HL-60 (cell line): ENCODE measurements around the gene APMAP.

Experiments
- GABPA ChIP-seq: IDR thresholded peaks from 2 replicates; pipeline ENCODE4 v1.6.1; 2012; ENCODE audit warnings: low read depth
- POLR2AphosphoS5 ChIP-seq: IDR thresholded peaks from 2 replicates; pipeline ENCODE4 v1.6.1; 2012; ENCODE audit warnings: low read depth
- SPI1 ChIP-seq: IDR thresholded peaks from 2 replicates; pipeline ENCODE4 v1.6.1; 2012; ENCODE audit warnings: low read depth, mild to moderate bottlenecking, borderline replicate concordance
- TF ChIP-seq, protein P1 (sequence below): IDR thresholded peaks from one replicate; pipeline ENCODE4 v1.5.1; 2011; ENCODE audit warnings: low read length, control low read depth, inconsistent platforms; ENCODE audit not compliant: insufficient read depth
- TF ChIP-seq, protein P2 (sequence below): IDR thresholded peaks from 2 replicates; pipeline ENCODE4 v1.6.1; 2012; ENCODE audit warnings: low read depth; ENCODE audit not compliant: insufficient replicate concordance

DNA sequence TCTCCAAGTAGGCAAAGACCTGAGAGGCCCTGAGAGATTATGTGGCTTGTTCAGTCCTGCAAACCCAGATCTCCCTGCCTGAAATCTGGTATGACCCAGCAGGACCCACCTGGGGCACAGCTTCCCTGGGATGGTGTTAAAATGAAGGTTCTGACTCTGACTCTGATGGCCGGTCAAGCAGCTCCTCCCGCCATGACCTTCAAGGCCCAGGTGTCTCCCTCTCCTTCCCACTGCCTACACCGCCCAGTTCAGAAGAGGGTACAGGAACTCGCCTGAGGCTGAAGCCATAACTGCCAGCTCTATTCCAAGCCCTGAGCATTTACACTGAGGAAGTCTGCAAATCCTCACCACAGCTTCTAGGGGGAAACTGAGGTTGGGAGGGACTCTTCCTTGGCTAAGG is 49.4 kb downstream of the APMAP start:
- TF ChIP-seq, protein P1, sequence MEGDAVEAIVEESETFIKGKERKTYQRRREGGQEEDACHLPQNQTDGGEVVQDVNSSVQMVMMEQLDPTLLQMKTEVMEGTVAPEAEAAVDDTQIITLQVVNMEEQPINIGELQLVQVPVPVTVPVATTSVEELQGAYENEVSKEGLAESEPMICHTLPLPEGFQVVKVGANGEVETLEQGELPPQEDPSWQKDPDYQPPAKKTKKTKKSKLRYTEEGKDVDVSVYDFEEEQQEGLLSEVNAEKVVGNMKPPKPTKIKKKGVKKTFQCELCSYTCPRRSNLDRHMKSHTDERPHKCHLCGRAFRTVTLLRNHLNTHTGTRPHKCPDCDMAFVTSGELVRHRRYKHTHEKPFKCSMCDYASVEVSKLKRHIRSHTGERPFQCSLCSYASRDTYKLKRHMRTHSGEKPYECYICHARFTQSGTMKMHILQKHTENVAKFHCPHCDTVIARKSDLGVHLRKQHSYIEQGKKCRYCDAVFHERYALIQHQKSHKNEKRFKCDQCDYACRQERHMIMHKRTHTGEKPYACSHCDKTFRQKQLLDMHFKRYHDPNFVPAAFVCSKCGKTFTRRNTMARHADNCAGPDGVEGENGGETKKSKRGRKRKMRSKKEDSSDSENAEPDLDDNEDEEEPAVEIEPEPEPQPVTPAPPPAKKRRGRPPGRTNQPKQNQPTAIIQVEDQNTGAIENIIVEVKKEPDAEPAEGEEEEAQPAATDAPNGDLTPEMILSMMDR = no peak
- TF ChIP-seq, protein P2, sequence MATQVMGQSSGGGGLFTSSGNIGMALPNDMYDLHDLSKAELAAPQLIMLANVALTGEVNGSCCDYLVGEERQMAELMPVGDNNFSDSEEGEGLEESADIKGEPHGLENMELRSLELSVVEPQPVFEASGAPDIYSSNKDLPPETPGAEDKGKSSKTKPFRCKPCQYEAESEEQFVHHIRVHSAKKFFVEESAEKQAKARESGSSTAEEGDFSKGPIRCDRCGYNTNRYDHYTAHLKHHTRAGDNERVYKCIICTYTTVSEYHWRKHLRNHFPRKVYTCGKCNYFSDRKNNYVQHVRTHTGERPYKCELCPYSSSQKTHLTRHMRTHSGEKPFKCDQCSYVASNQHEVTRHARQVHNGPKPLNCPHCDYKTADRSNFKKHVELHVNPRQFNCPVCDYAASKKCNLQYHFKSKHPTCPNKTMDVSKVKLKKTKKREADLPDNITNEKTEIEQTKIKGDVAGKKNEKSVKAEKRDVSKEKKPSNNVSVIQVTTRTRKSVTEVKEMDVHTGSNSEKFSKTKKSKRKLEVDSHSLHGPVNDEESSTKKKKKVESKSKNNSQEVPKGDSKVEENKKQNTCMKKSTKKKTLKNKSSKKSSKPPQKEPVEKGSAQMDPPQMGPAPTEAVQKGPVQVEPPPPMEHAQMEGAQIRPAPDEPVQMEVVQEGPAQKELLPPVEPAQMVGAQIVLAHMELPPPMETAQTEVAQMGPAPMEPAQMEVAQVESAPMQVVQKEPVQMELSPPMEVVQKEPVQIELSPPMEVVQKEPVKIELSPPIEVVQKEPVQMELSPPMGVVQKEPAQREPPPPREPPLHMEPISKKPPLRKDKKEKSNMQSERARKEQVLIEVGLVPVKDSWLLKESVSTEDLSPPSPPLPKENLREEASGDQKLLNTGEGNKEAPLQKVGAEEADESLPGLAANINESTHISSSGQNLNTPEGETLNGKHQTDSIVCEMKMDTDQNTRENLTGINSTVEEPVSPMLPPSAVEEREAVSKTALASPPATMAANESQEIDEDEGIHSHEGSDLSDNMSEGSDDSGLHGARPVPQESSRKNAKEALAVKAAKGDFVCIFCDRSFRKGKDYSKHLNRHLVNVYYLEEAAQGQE = no peak
- TF ChIP-seq POLR2AphosphoS5 (no peak), GABPA (no peak), SPI1 (no peak)
